ENCODE measurements around the gene CD40LG. TPM values are rescaled to one million over a fixed set of nuclear protein-coding genes. Genes with fewer than 3 reads are reported as not detected.

Gene CD40LG
- polyA plus RNA-seq = not detected in 2 replicates
- not detected in 2 replicates for polyA minus RNA-seq

- Histone ChIP-seq H4K20me1 (ENCODE audit: insufficient read depth) (no peaks in the 10 kb centered on the region), H3K79me2 (replicated peaks; ENCODE audit: insufficient read depth, low read length) (no peaks in the 10 kb centered on the region), H3K9me3 (ENCODE audit: low read length) (no peaks in the 10 kb centered on the region), H3F3A (ENCODE audit: insufficient read depth, low read length, poor library complexity, severe bottlenecking) (no peaks in the 10 kb centered on the region), H2AFZ (ENCODE audit: low read depth, low read length) (no peak within 1 kb of the TSS), H3K36me3 (ENCODE audit: insufficient read depth, low read length) (no peaks in the 10 kb centered on the region), H3K4me2 (ENCODE audit: low read length) (no peak within 1 kb of the TSS), H3K9ac (ENCODE audit: low read length) (no peak within 1 kb of the TSS), H3K4me3 (ENCODE audit: low read length) (no peak within 1 kb of the TSS), H3K27ac (ENCODE audit: low read length) (no peak within 1 kb of the TSS), H3K9me2 (ENCODE audit: insufficient read depth, low read length) (no peaks in the 10 kb centered on the region), H3K27me3 (ENCODE audit: insufficient read depth, low read depth, low read length) (no peaks in the 10 kb centered on the region)
- no peak for TF ChIP-seq REST (IDR thresholded peaks at IDR 0.05; ENCODE audit: borderline replicate concordance)
- no peak for TF ChIP-seq EZH2 (IDR thresholded peaks at IDR 0.05; ENCODE audit: borderline replicate concordance, insufficient read depth, low read length, poor library complexity, severe bottlenecking)
- no peak for TF ChIP-seq RAD21 (conservative IDR thresholded peaks at IDR 0.05)
- TF ChIP-seq CTCF (IDR thresholded peaks at IDR 0.05; ENCODE audit: poor library complexity, severe bottlenecking) = no peak
- no peak for TF ChIP-seq EP300 (conservative IDR thresholded peaks at IDR 0.05; ENCODE audit: poor library complexity, severe bottlenecking)
- no peak for TF ChIP-seq POLR2AphosphoS5 (IDR thresholded peaks at IDR 0.05)
- no peak for TF ChIP-seq TAF1 (IDR thresholded peaks at IDR 0.05; ENCODE audit: low read depth)
- no peak for TF ChIP-seq SMC3 (conservative IDR thresholded peaks at IDR 0.05; ENCODE audit: poor library complexity)
- no peak for TF ChIP-seq MXI1 (conservative IDR thresholded peaks at IDR 0.05; ENCODE audit: poor library complexity, severe bottlenecking)
These were observed at the start of gene CD40LG for GRCh38 chrX:136647677-136648360. CD40LG (plus strand) TSS chrX:136648158; CDS start chrX:136648249, 91 bp downstream.

- H3K4me3 ChIP-seq (ENCODE audit: low read length) = no peak overlapping the region
- no peak overlapping the region for H3K9ac ChIP-seq (ENCODE audit: low read length)
- H3K9me3 ChIP-seq (ENCODE audit: low read length) = no peaks in the 10 kb centered on the region
- no peak overlapping the region for H2AFZ ChIP-seq (ENCODE audit: low read depth, low read length)
- TF ChIP-seq EZH2 (IDR thresholded peaks at IDR 0.05; ENCODE audit: borderline replicate concordance, insufficient read depth, low read length, poor library complexity, severe bottlenecking) (no peak), CTCF (IDR thresholded peaks at IDR 0.05; ENCODE audit: poor library complexity, severe bottlenecking) (no peak), POLR2AphosphoS5 (IDR thresholded peaks at IDR 0.05) (no peak), RAD21 (conservative IDR thresholded peaks at IDR 0.05) (no peak)
- no peaks in the 10 kb centered on the region for H3K27me3 ChIP-seq (ENCODE audit: insufficient read depth, low read depth, low read length)
- H3F3A ChIP-seq (ENCODE audit: insufficient read depth, low read length, poor library complexity, severe bottlenecking) = no peaks in the 10 kb centered on the region
- H3K79me2 ChIP-seq (replicated peaks; ENCODE audit: insufficient read depth, low read length) = no peaks in the 10 kb centered on the region
- H3K36me3 ChIP-seq (ENCODE audit: insufficient read depth, low read length) = no peaks in the 10 kb centered on the region
- H3K9me2 ChIP-seq (ENCODE audit: insufficient read depth, low read length) = no peaks in the 10 kb centered on the region
- no peak overlapping the region for H3K27ac ChIP-seq (ENCODE audit: low read length)
- H4K20me1 ChIP-seq (ENCODE audit: insufficient read depth) = no peaks in the 10 kb centered on the region
- H3K4me2 ChIP-seq (ENCODE audit: low read length) = no peak overlapping the region
These were observed 49.3 kb upstream of the CD40LG start for GRCh38 chrX:136598631-136599030.
